H1 (cell line): Measurements from ENCODE around the gene MYCBP2. TPM values are rescaled to one million over a fixed set of nuclear protein-coding genes. Genes with fewer than 3 reads are reported as not detected.

Experiments
- CTCF ChIA-PET: fragments of 300-600 bp; sonication (Branson Sonifier 250); formaldehyde crosslinking; loops from one replicate; lab custom pipeline; 2021; ENCODE audit not compliant: partially characterized antibody; lab: Charles Lee
- POLR2A ChIA-PET: fragments of 300-600 bp; sonication (Branson Sonifier 250); formaldehyde crosslinking; loops from one replicate; lab custom pipeline; 2021; ENCODE audit warnings: inconsistent platforms; ENCODE audit not compliant: partially characterized antibody; lab: Charles Lee
- DNase-seq, 2 experiments: peaks; one replicate each; pipeline versions ENCODE4 v3.0.0 to v3.0.0-alpha.2; 2010 to 2022; ENCODE audit warnings: low spot score in 2 of 2, low read depth in 1 of 2, mixed read lengths in 1 of 2
- FAIRE-seq: peaks from 2 replicates; lab custom pipeline; 2011; peaks lifted over from hg19 to GRCh38; lab: Jason Lieb, UNC
- H2AFZ ChIP-seq: 2 replicates; pipeline ENCODE4 v1.8.1; 2012; ENCODE audit warnings: low read length, inconsistent platforms
- H2AK5ac ChIP-seq: 2 replicates; pipeline ENCODE4 v1.6.1; 2013; ENCODE audit warnings: low read depth, low read length
- H2BK120ac ChIP-seq: replicated peaks from 2 replicates; pipeline ENCODE3; 2013; ENCODE audit warnings: low read depth, low read length, inconsistent platforms
- H2BK12ac ChIP-seq: 2 replicates; pipeline ENCODE4 v1.6.1; 2013; ENCODE audit warnings: low read depth, low read length
- H2BK15ac ChIP-seq: 2 replicates; pipeline ENCODE4 v1.6.1; 2013; ENCODE audit warnings: low read length
- H2BK20ac ChIP-seq: 2 replicates; pipeline ENCODE4 v1.6.1; 2013; ENCODE audit warnings: low read length
- H2BK5ac ChIP-seq: 2 replicates; pipeline ENCODE4 v1.6.1; 2013; ENCODE audit warnings: low read depth, low read length
- H3K14ac ChIP-seq: 2 replicates; pipeline ENCODE4 v1.6.1; 2013; ENCODE audit warnings: inconsistent platforms; ENCODE audit not compliant: insufficient read length
- H3K18ac ChIP-seq: 2 replicates; pipeline ENCODE4 v1.6.1; 2013; ENCODE audit warnings: low read length; ENCODE audit errors: extremely low read depth
- H3K23ac ChIP-seq: 2 replicates; pipeline ENCODE4 v1.6.1; 2013; ENCODE audit warnings: inconsistent platforms; ENCODE audit not compliant: insufficient read length
- H3K23me2 ChIP-seq: 2 replicates; pipeline ENCODE4 v1.6.1; 2013; ENCODE audit warnings: low read depth, low read length
- H3K27ac ChIP-seq: 2 replicates; pipeline ENCODE4 v1.6.1; 2011; ENCODE audit warnings: low read depth, low read length, inconsistent platforms
- H3K27me3 ChIP-seq, 4 experiments: replicated peaks in 1 of 4; 1 replicate in 1 of 4; 2 replicates in 3 of 4; pipeline versions ENCODE4 v1.6.1 to v1.8.1; 2011 to 2013; ENCODE audit warnings: low read length in 3 of 4, mild to moderate bottlenecking in 3 of 4, inconsistent platforms in 2 of 4, mixed read lengths in 2 of 4, moderate library complexity in 1 of 4; ENCODE audit not compliant: control insufficient read depth in 3 of 4, insufficient read depth in 3 of 4; ENCODE audit errors: extremely low read depth in 1 of 4
- H3K36me3 ChIP-seq, 4 experiments: 2 replicates each; pipeline versions ENCODE4 v1.6.1 to v1.8.1; 2011 to 2013; ENCODE audit warnings: mild to moderate bottlenecking in 4 of 4, low read length in 3 of 4, moderate library complexity in 2 of 4, control low read depth in 1 of 4, inconsistent platforms in 1 of 4; ENCODE audit not compliant: insufficient read depth in 4 of 4, control insufficient read depth in 2 of 4
- H3K4ac ChIP-seq: replicated peaks from 2 replicates; pipeline ENCODE3; 2013; ENCODE audit warnings: low read length, low read depth, mixed read lengths, inconsistent platforms; ENCODE audit not compliant: insufficient read length
- H3K4me1 ChIP-seq, 4 experiments: replicated peaks in 1 of 4; 1 replicate in 1 of 4; 2 replicates in 3 of 4; pipeline versions ENCODE4 v1.6.1 to v1.8.1; 2011 to 2013; ENCODE audit warnings: low read length in 3 of 4, inconsistent platforms in 2 of 4, mixed read lengths in 1 of 4; ENCODE audit not compliant: insufficient read depth in 4 of 4, control insufficient read depth in 3 of 4
- H3K4me2 ChIP-seq, 2 experiments: 2 replicates each; pipeline versions ENCODE4 v1.6.1 to v1.8.1; 2011 to 2013; ENCODE audit warnings: low read depth in 2 of 2, low read length in 2 of 2, control low read depth in 1 of 2, inconsistent platforms in 1 of 2, mild to moderate bottlenecking in 1 of 2; ENCODE audit not compliant: insufficient read depth in 1 of 2
- H3K4me3 ChIP-seq, 4 experiments: fragments of 200-600, 300-600 bp in 1 of 4; sonication (generic), shearing (Covaris generic), sonication (Bioruptor Twin) in 1 of 4; 2 replicates each; pipeline versions ENCODE4 v1.5.1 to v1.8.1; 2011 to 2016; ENCODE audit warnings: low read length in 4 of 4, low read depth in 3 of 4, control low read depth in 2 of 4, inconsistent platforms in 2 of 4, mild to moderate bottlenecking in 2 of 4, mixed read lengths in 1 of 4, moderate library complexity in 1 of 4; ENCODE audit not compliant: insufficient read depth in 2 of 4; ENCODE audit errors: extremely low read depth in 1 of 4
- H3K56ac ChIP-seq: replicated peaks from 2 replicates; pipeline ENCODE3; 2013; ENCODE audit warnings: low read depth, mild to moderate bottlenecking, mixed read lengths, low read length, inconsistent platforms; ENCODE audit not compliant: insufficient read length
- H3K79me1 ChIP-seq: 2 replicates; pipeline ENCODE4 v1.6.1; 2013; ENCODE audit warnings: low read depth, low read length, control low read depth
- H3K79me2 ChIP-seq, 2 experiments: 2 replicates each; pipeline versions ENCODE4 v1.6.1 to v1.8.1; 2012 to 2013; ENCODE audit warnings: low read length in 2 of 2, mild to moderate bottlenecking in 2 of 2, inconsistent platforms in 1 of 2; ENCODE audit not compliant: insufficient read depth in 2 of 2, control insufficient read depth in 1 of 2
- H3K9ac ChIP-seq, 4 experiments: replicated peaks in 1 of 4; 1 replicate in 1 of 4; 2 replicates in 3 of 4; pipeline versions ENCODE4 v1.6.1 to v1.8.1; 2011 to 2013; ENCODE audit warnings: low read depth in 3 of 4, low read length in 3 of 4, control low read depth in 2 of 4, mild to moderate bottlenecking in 2 of 4, moderate library complexity in 2 of 4, inconsistent platforms in 1 of 4; ENCODE audit errors: extremely low read depth in 1 of 4
- H3K9me3 ChIP-seq, 2 experiments: 2 replicates each; pipeline versions ENCODE4 v1.6.1 to v1.8.1; 2012 to 2013; ENCODE audit warnings: mild to moderate bottlenecking in 2 of 2, moderate library complexity in 2 of 2, control low read depth in 1 of 2, inconsistent platforms in 1 of 2, low read depth in 1 of 2, low read length in 1 of 2, mixed read lengths in 1 of 2; ENCODE audit not compliant: insufficient read depth in 2 of 2
- H4K20me1 ChIP-seq, 2 experiments: replicated peaks in 1 of 2; 2 replicates each; pipeline versions ENCODE3 to v1.8.1; 2011 to 2013; ENCODE audit warnings: inconsistent platforms in 2 of 2, low read length in 2 of 2, mild to moderate bottlenecking in 1 of 2; ENCODE audit not compliant: insufficient read depth in 2 of 2, control insufficient read depth in 1 of 2
- H4K5ac ChIP-seq: 2 replicates; pipeline ENCODE4 v1.6.1; 2013; ENCODE audit warnings: low read length, low read depth, mixed read lengths, inconsistent platforms; ENCODE audit not compliant: insufficient read length
- H4K8ac ChIP-seq: 2 replicates; pipeline ENCODE4 v1.8.0; 2013; ENCODE audit warnings: mild to moderate bottlenecking, moderate library complexity, low read length, inconsistent platforms; ENCODE audit not compliant: insufficient read depth; ENCODE audit errors: extremely low read depth
- H4K91ac ChIP-seq: replicated peaks from 2 replicates; pipeline ENCODE3; 2013; ENCODE audit warnings: low read length, mixed read lengths, inconsistent platforms; ENCODE audit not compliant: insufficient read length
- CBX8 ChIP-seq: fragments of 300-800, 300-1000 bp; sonication (generic); IDR thresholded peaks from 2 replicates; pipeline ENCODE4 v1.7.1; 2016; ENCODE audit warnings: low read depth, low read length, borderline replicate concordance
- CEBPB ChIP-seq: IDR thresholded peaks from 2 replicates; pipeline ENCODE4 v1.6.1; 2012; ENCODE audit warnings: low read depth, low read length
- EP300 ChIP-seq, 2 experiments: IDR thresholded peaks; 1 replicate in 1 of 2; 2 replicates in 1 of 2; pipeline ENCODE4 v1.6.1; 2011 to 2012; ENCODE audit warnings: low read depth in 2 of 2, low read length in 2 of 2, mild to moderate bottlenecking in 2 of 2, borderline replicate concordance in 1 of 2, inconsistent platforms in 1 of 2, moderate library complexity in 1 of 2
- POLR2A ChIP-seq, 2 experiments: IDR thresholded peaks; 1 replicate in 1 of 2; 2 replicates in 1 of 2; pipeline ENCODE4 v1.6.1; 2011; ENCODE audit warnings: low read depth in 2 of 2, low read length in 2 of 2, mild to moderate bottlenecking in 2 of 2; ENCODE audit errors: control extremely low read depth in 1 of 2
- POU5F1 ChIP-seq: IDR thresholded peaks from 2 replicates; pipeline ENCODE4 v1.6.1; 2011; ENCODE audit warnings: low read depth, mild to moderate bottlenecking, low read length, moderate library complexity
- SIRT6 ChIP-seq: IDR thresholded peaks from one replicate; pipeline ENCODE4 v1.7.1; 2012; ENCODE audit warnings: low read length, inconsistent platforms
- TAF7 ChIP-seq: optimal IDR thresholded peaks from 2 replicates; pipeline ENCODE3; 2011; ENCODE audit warnings: low read depth, mild to moderate bottlenecking, inconsistent platforms, low read length, moderate library complexity, borderline replicate concordance
- WGBS, 2 experiments: shearing (Covaris generic) in 1 of 2; methylation state at CpG; one replicate each; pipeline versions ENCODE4 v1.1.6 to v1.1.7; 2013 to 2015; ENCODE audit warnings: low lambda C conversion rate in 2 of 2, mixed read lengths in 2 of 2, inconsistent platforms in 1 of 2, low coverage in 1 of 2, missing lambda C conversion rate in 1 of 2; ENCODE audit not compliant: insufficient replicate concordance in 2 of 2, insufficient coverage in 1 of 2, insufficient read length in 1 of 2; ENCODE audit errors: extremely low coverage in 1 of 2, missing lambda C conversion rate in 1 of 2; 5-methylcytosine and 5-hydroxymethylcytosine counted together
- polyA plus RNA-seq, 7 experiments: library from polyadenylated mRNA; depleted of rRNA in 3 of 7; stranded (reverse) in 5 of 7; unstranded in 2 of 7; fragments of >200 nt in 5 of 7; fragments of 200-250 nt in 2 of 7; gene quantifications; 1 replicate in 5 of 7; 2 replicates in 1 of 7; 4 replicates in 1 of 7; pipeline versions ENCODE4 v1.2.1 to v1.2.3, GENCODE V29; 2011 to 2013; ENCODE audit warnings: missing spikeins in 2 of 7, mixed read lengths in 2 of 7
- total RNA-seq: library from RNA; stranded (reverse); fragmentation: NEBNext Ultra II Directional; extraction: Animal tissue kit (Norgen Biotek cat#: 25700); gene quantifications from 2 replicates; pipeline ENCODE4 v1.2.1, GENCODE V29; 2021
- TF ChIP-seq, protein P1 (sequence below), 3 experiments: IDR thresholded peaks; 1 replicate in 2 of 3; 2 replicates in 1 of 3; pipeline versions ENCODE4 v1.5.1 to v1.6.1; 2011; ENCODE audit warnings: low read length in 3 of 3, mild to moderate bottlenecking in 3 of 3, inconsistent platforms in 2 of 3, low read depth in 1 of 3, moderate library complexity in 1 of 3; ENCODE audit not compliant: insufficient read depth in 1 of 3; ENCODE audit errors: control extremely low read depth in 1 of 3
- TF ChIP-seq, protein P2 (sequence below): IDR thresholded peaks from 2 replicates; pipeline ENCODE4 v1.6.1; 2012; ENCODE audit warnings: inconsistent platforms

MYCBP2 gene
- total and polyA plus RNA-seq, 2 of the 8 experiments (the other 6 are each of a cell fraction or from before 2014, with no cell fraction given): 19.0 to 52.1 TPM

DNA sequence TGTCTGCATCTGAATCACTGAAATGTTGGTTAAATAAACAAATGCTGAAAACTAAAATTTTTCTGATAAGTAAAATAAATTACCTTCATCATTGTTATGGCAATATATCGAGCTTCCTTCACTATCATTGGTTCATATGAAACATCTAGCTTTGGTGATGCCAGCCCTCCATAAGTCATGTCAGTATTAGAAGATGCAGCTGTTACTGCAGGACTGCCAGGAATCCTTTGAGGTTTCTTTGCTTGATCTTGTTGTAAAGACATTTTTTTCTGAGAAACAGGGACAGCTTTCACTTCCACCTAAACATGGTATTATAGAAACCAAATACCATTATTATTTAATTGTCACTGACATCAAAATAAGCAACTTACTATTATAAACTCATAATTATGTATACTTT, 176.2 kb downstream of the MYCBP2 start:
- Histone ChIP-seq H3K79me2 (no peaks in the 10 kb centered on the region), H3K9me3 (no peaks in the 10 kb centered on the region), H3K36me3 (peaks cover 0 to 4% (median 2%) of the 10 kb centered on the region in 4 experiments; a peak in 2 of 8 replicates), H2BK15ac (no peak overlapping the region), H3K4me2 (no peak overlapping the region), H3K4ac (no peak overlapping the region), H3K18ac (no peak overlapping the region), H3K27me3 (no peaks in the 10 kb centered on the region), H2AK5ac (no peak overlapping the region), H4K8ac (no peak overlapping the region), H4K20me1 (no peaks in the 10 kb centered on the region), H4K5ac (no peak overlapping the region), H3K56ac (no peak overlapping the region), H2AFZ (no peak overlapping the region), H2BK20ac (no peak overlapping the region), H2BK12ac (no peak overlapping the region), H2BK5ac (no peak overlapping the region), H3K14ac (no peak overlapping the region), H3K79me1 (no peaks in the 10 kb centered on the region), H4K91ac (no peak overlapping the region), H3K27ac (no peak overlapping the region), H3K4me1 (no peaks in the 10 kb centered on the region), H2BK120ac (no peak overlapping the region), H3K4me3 (no peak overlapping the region), H3K23ac (no peak overlapping the region), H3K9ac (no peak overlapping the region), H3K23me2 (no peaks in the 10 kb centered on the region)
- DNase-seq: no peak
- ChIA-PET POLR2A (no interaction called here), CTCF (interaction anchor here (1.3 kb wide), 1 partner anchor 31 kb away, joined by 4 read pairs; no protein-coding TSS in a partner anchor)
- no peak for TF ChIP-seq CEBPB
- TF ChIP-seq POLR2A (IDR thresholded peaks at IDR 0.05; ENCODE audit: control extremely low read depth in 1 of 2, low read depth in 2 of 2, low read length in 2 of 2): no peak
- TF ChIP-seq SIRT6: no peak
- TF ChIP-seq, protein P1, sequence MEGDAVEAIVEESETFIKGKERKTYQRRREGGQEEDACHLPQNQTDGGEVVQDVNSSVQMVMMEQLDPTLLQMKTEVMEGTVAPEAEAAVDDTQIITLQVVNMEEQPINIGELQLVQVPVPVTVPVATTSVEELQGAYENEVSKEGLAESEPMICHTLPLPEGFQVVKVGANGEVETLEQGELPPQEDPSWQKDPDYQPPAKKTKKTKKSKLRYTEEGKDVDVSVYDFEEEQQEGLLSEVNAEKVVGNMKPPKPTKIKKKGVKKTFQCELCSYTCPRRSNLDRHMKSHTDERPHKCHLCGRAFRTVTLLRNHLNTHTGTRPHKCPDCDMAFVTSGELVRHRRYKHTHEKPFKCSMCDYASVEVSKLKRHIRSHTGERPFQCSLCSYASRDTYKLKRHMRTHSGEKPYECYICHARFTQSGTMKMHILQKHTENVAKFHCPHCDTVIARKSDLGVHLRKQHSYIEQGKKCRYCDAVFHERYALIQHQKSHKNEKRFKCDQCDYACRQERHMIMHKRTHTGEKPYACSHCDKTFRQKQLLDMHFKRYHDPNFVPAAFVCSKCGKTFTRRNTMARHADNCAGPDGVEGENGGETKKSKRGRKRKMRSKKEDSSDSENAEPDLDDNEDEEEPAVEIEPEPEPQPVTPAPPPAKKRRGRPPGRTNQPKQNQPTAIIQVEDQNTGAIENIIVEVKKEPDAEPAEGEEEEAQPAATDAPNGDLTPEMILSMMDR (IDR thresholded peaks at IDR 0.05; ENCODE audit: control extremely low read depth in 1 of 3, insufficient read depth in 1 of 3, low read depth in 1 of 3, low read length in 3 of 3): no peak
- no peak for TF ChIP-seq TAF7
- no peak for TF ChIP-seq EP300 (IDR thresholded peaks at IDR 0.05; ENCODE audit: borderline replicate concordance in 1 of 2, low read depth in 2 of 2, low read length in 2 of 2)
- TF ChIP-seq, protein P2, sequence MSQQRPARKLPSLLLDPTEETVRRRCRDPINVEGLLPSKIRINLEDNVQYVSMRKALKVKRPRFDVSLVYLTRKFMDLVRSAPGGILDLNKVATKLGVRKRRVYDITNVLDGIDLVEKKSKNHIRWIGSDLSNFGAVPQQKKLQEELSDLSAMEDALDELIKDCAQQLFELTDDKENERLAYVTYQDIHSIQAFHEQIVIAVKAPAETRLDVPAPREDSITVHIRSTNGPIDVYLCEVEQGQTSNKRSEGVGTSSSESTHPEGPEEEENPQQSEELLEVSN: no peak
- TF ChIP-seq CBX8: no peak
- TF ChIP-seq POU5F1: no peak
- WGBS, 2 experiments: 85% methylated on average over 1 of the region's 1 CpG; no CpG with 5 or more reads in 1 of the 2 experiments
- no peak for FAIRE-seq
